Transverse colon (tissue), 4 donors: ENCODE data around the gene MAPKAP1. TPM values are rescaled to one million over a fixed set of nuclear protein-coding genes. Genes with fewer than 3 reads are reported as not detected.

Experiments used
- DNase-seq: peaks from one replicate; pipeline ENCODE4 v3.0.0-alpha.2; 2019
- H3K27ac ChIP-seq, 4 donors: fragments of 200-600 bp; sonication (generic); 2 replicates each; pipeline ENCODE4 v1.5.1; 2016 to 2018; ENCODE audit warnings: inconsistent platforms in 4 of 4
- H3K27me3 ChIP-seq: fragments of 200-600 bp; sonication (generic); 2 replicates; pipeline ENCODE4 v1.5.1; 2017; ENCODE audit warnings: inconsistent platforms
- H3K36me3 ChIP-seq, 4 donors: fragments of 200-600 bp; sonication (generic); 2 replicates each; pipeline ENCODE4 v1.5.1; 2017 to 2019; ENCODE audit warnings: inconsistent platforms in 4 of 4
- H3K4me1 ChIP-seq, 4 donors: fragments of 200-600 bp; sonication (generic); 2 replicates each; pipeline ENCODE4 v1.5.1; 2017 to 2020; ENCODE audit warnings: inconsistent platforms in 4 of 4
- H3K4me3 ChIP-seq, 4 donors: fragments of 200-600 bp; sonication (generic); 1 replicate in 1 of 4; 2 replicates in 3 of 4; pipeline versions ENCODE4 v1.5.1 to v1.6.1; 2017 to 2019; ENCODE audit warnings: inconsistent platforms in 4 of 4
- H3K9me3 ChIP-seq, 2 donors: fragments of 200-600 bp; sonication (generic); 2 replicates each; pipeline ENCODE4 v1.5.1; 2017 to 2019; ENCODE audit warnings: inconsistent platforms in 2 of 2
- CTCF ChIP-seq, 5 experiments: fragments of 200-600 bp in 3 of 5; fragments of 450-650 bp in 2 of 5; sonication (generic) in 3 of 5; IDR thresholded peaks; 1 replicate in 2 of 5; 2 replicates in 3 of 5; pipeline ENCODE4 v1.5.1; 2016 to 2017; ENCODE audit warnings: antibody characterized with exemption in 5 of 5, inconsistent platforms in 3 of 5, mild to moderate bottlenecking in 2 of 5, moderate library complexity in 1 of 5
- EP300 ChIP-seq: sonication (generic); formaldehyde crosslinking; IDR thresholded peaks from one replicate; pipeline ENCODE4 v1.6.1; 2017; ENCODE audit warnings: antibody characterized with exemption, low read depth
- POLR2A ChIP-seq: fragments of 450-650 bp; IDR thresholded peaks from one replicate; pipeline ENCODE4 v1.6.1; 2016; ENCODE audit warnings: antibody characterized with exemption, mild to moderate bottlenecking, moderate library complexity
- POLR2AphosphoS5 ChIP-seq, 3 donors: sonication (generic); formaldehyde crosslinking; IDR thresholded peaks; one replicate each; pipeline ENCODE4 v1.6.1; 2016; ENCODE audit warnings: antibody characterized with exemption in 3 of 3
- WGBS, 2 donors: methylation state at CpG; one replicate each; pipeline ENCODE4 v1.1.5; 2018; ENCODE audit warnings: low coverage in 1 of 2; 5-methylcytosine and 5-hydroxymethylcytosine counted together
- in situ Hi-C, 4 donors: fragments of 200-750 bp; cut with MboI; loops; one replicate each; pipeline versions ENCODE4 v1.15.0 to v1.15.1; 2017; ENCODE audit warnings: low sequenced_read_pairs in 3 of 4, low pct_ligation_motif_present in 1 of 4, low pct_unique_long_range_greater_than_20kb in 1 of 4
- intact Hi-C: fragments of 100-400 bp; cut with DNase I; formaldehyde crosslinking; loops from one replicate; pipeline ENCODE4 v1.15.1; 2023; ENCODE audit warnings: low total_unique reads
- total RNA-seq, 4 donors: library from RNA; depleted of rRNA; stranded (reverse); fragments of >200 nt; gene quantifications; one replicate each; pipeline ENCODE4 v1.1.0, GENCODE V29; 2016

Gene MAPKAP1
- total RNA-seq, 4 donors from 2014 or later = 59.8 to 83.4 (median 71.2) TPM

GRCh38 chr9:125407974-125408900, 298.8 kb downstream of the MAPKAP1 start:
- Histone ChIP-seq H3K27me3 (peaks cover 14% of the 10 kb centered on the region), H3K36me3 (no peaks in the 10 kb centered on the region), H3K4me1 (peaks cover 3 to 15% (median 9%) of the 10 kb centered on the region in 4 donors), H3K27ac (peak overlapping the region; percentile 39 to 67 (median 58)), H3K9me3 (no peaks in the 10 kb centered on the region), H3K4me3 (peak overlapping the region; percentile 36 to 62 (median 57))
- DNase-seq = peak; percentile 76
- TF ChIP-seq POLR2AphosphoS5 (IDR thresholded peaks at IDR 0.05) (no peak), EP300 (no peak), POLR2A (no peak), CTCF (IDR thresholded peaks at IDR 0.05) (peak; percentile 82 to 91 (median 82))
- intact Hi-C loops (loop anchor here (5.0 to 10.0 kb wide), 4 partner anchors 154 to 989 kb away; no protein-coding TSS in a partner anchor), in situ Hi-C loops (loop anchor here (10.0 to 25.0 kb wide), 5 partner anchors 229 to 979 kb away; no protein-coding TSS in a partner anchor)
- 7 to 50% methylated on average over 4 to 46 of the region's 104 CpGs for WGBS, 2 donors

GRCh38 chr9:125407432-125407973, 299.5 kb downstream of the MAPKAP1 start:
- in situ Hi-C loops (loop anchor here (10.0 to 25.0 kb wide), 5 partner anchors 230 to 980 kb away; no protein-coding TSS in a partner anchor), intact Hi-C loops (loop anchor here (5.0 to 10.0 kb wide), 4 partner anchors 155 to 990 kb away; no protein-coding TSS in a partner anchor)
- Histone ChIP-seq H3K9me3 (no peaks in the 10 kb centered on the region), H3K27me3 (peaks cover 14% of the 10 kb centered on the region), H3K4me1 (peaks cover 3 to 15% (median 9%) of the 10 kb centered on the region in 4 donors), H3K4me3 (peak overlapping the region in 3 of 4 donors; percentile 36 to 62 (median 61)), H3K27ac (no peak overlapping the region), H3K36me3 (no peaks in the 10 kb centered on the region)
- 34% methylated on average over 14 of the region's 17 CpGs; no CpG with 5 or more reads in 1 of the 2 donors for WGBS, 2 donors
- no peak for DNase-seq
- no peak for TF ChIP-seq EP300
- no peak for TF ChIP-seq CTCF (IDR thresholded peaks at IDR 0.05)
- no peak for TF ChIP-seq POLR2AphosphoS5 (IDR thresholded peaks at IDR 0.05)
- TF ChIP-seq POLR2A = no peak

- intact Hi-C loops (loop anchor here (5.0 to 10.0 kb wide), 4 partner anchors 156 to 991 kb away; no protein-coding TSS in a partner anchor), in situ Hi-C loops (loop anchor here (10.0 to 25.0 kb wide), 5 partner anchors 231 to 981 kb away; no protein-coding TSS in a partner anchor)
- Histone ChIP-seq H3K9me3 (no peaks in the 10 kb centered on the region), H3K27me3 (peaks cover 14% of the 10 kb centered on the region), H3K4me1 (peaks cover 3 to 15% (median 9%) of the 10 kb centered on the region in 4 donors), H3K27ac (no peak overlapping the region), H3K36me3 (no peaks in the 10 kb centered on the region), H3K4me3 (no peak overlapping the region)
- WGBS, 2 donors = 92% methylated on average over 13 of the region's 13 CpGs; no CpG with 5 or more reads in 1 of the 2 donors
- TF ChIP-seq CTCF (IDR thresholded peaks at IDR 0.05) (no peak), POLR2AphosphoS5 (IDR thresholded peaks at IDR 0.05) (no peak), POLR2A (no peak), EP300 (no peak)
- DNase-seq = no peak
Observed at GRCh38 chr9:125406810-125407087, 300.3 kb downstream of the MAPKAP1 start.
